Central memory CD4-positive, alpha-beta T cell (primary cell): ENCODE measurements around the gene KIAA0825.
"Not testable (repeated sequence)": the region's sequence is repeated elsewhere in the genome, so short reads cannot be mapped to it uniquely, and the experiment has no call there.

Source experiments
- DNase-seq: peaks from one replicate; pipeline ENCODE4 v3.0.0; 2022

KIAA0825 gene

DNA sequence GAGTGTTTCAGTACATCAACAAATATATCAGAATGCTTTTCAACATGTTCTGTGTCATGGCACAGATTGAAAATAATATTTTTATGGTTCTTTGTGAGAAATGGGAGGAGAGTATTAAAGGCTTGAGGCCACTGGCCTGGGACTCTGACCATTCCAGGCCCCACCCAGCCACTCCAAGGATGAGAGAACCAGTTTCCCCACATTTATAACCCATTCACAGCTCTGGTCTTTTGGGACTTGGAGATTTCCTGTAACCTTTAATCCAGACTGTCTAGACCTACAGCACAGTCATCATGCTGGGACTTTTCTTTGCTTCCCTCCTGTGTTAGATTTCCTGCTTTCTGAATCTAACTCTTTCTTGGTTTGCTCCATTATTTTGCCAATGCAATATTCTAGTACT lies 389.6 kb downstream of the KIAA0825 start:
- no peak for DNase-seq

DNA sequence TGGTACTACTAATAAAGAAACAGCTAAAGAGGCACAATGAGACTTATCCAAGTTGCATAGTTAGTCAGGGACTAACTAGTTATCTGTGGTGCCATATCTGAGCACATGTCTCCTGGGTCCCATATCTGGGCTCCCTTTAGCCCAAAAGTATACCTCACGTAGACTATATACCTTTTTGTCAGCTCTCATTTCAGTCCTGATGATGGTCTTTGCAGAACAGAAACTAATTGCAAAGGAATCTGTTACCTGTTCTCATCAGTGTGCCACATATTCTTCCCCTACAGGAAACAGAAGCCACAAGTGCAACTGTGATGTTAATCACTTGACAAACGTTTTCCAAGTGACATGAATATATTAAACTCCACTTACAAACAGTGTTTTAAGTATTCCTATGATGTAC lies 395.2 kb downstream of the KIAA0825 start:
- DNase-seq = no peak

DNA sequence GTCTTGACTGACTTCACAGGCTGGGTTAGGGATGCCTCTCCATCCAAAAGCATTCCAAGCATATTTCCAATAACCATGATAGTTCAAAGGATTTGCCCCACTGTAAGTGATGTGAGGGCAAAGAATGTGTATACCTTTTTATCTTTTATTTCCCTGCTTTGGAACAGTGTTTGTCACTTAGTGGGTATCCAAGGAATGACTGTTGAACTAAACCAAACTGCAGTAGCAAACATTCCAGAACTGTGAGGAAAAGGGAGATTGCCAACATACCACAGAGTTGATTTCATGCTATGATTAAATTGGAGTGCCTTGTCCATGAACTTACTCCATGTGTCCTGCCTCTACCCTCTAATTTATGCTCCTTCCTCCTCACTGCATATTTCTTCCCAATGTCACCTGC lies 400.0 kb downstream of the KIAA0825 start:
- no peak for DNase-seq

DNA sequence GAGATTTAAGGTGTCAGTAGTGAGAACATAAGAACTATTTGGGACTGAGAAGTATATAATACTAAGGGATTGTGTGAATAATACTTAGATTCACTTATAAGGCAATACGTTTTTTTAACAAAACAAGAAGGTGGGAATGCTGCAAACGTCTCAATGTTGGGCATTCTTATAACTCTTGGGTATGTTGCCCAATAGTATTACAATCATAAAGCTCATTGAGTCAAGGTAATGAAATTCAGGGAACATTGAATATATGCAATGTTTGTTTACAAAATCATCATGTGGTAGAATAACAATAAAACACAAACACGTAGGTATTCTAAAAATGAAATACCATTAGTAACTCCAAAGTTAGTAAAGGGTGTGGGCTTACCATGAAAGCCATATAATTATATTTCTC lies 400.7 kb downstream of the KIAA0825 start:
- no peak for DNase-seq

DNA sequence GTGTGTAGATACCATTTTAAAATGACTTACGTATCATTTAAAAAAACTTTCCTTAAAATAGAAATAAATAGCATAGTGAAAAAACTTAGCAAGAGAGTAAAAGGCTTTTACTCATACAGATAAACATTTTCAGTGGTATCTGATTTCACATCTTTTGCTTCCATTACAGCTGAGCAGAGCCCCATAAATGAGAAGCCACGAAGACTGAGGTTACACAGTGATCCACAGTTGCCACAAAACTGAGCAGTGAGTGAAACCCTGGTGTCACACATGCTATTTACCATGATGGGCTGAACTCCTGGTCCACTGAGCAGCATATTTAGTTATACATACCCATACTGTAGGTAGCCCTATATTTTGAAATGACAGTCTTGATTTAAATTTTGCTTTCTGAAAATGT lies 401.2 kb downstream of the KIAA0825 start:
- no peak for DNase-seq

DNA sequence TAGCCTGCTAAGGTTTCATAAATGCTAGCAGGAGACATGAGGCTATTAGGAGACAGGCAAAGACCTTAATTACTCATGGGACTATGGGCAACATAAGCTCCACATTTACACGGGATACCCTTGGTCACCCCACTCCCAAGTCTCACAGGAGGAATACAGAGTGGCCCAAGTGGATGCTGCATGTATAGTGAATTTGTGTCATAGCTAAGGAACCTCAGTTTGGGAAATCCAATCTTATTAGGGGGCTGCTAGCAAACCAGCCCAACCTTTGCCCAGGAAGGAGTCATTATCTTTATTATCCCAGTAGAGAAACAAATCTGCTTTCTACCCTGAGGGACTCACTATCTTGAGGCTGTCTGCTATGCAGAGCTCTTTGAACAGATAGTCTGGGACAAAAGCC lies 405.9 kb downstream of the KIAA0825 start:
- DNase-seq = no peak

DNA sequence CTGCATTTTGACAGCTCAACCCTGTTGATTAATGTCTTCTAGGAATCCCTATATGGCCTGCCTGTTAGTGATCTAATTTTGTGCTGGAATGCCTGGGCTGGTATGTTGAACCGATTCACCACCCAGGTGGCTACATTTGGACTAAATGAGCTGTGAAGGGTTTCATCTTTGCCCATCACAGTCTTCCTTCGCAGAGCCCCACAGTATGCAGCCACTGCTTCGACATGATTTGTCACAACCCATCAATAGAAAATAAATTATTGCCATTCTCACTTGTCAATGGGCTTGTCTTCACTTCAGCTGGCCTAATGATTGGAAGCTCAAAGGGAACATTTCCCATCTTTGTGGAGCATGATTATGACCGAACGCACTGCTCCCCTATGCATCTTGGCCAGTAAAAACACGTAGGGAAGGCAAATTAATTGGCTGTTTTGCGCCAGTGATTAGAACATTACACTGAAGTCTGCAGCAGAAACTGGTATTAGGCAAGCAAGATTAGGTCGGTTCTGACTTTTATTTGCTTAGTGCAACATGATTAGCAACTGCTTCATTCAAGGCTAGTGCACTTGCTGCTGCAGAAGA lies 408.5 kb downstream of the KIAA0825 start:
- no peak for DNase-seq

DNA sequence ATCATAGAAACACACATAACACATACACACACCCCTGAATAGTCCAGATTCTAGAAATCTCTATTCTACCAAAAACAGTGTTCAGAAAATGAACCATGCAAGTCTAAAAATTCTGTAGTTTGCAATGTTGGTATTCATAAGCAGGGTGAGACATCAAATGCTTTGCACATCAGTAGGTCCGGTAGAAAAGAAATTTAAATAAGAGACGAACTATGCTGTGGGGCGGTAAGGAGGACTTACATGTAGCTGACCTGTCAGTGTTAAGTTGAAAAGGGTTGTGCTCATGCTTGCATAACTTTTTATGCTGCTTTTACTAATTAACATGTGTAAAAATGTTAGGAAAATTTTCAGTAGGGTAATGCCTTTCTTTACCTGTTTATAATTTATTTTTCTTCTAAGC lies 409.1 kb downstream of the KIAA0825 start:
- no peak for DNase-seq

DNA sequence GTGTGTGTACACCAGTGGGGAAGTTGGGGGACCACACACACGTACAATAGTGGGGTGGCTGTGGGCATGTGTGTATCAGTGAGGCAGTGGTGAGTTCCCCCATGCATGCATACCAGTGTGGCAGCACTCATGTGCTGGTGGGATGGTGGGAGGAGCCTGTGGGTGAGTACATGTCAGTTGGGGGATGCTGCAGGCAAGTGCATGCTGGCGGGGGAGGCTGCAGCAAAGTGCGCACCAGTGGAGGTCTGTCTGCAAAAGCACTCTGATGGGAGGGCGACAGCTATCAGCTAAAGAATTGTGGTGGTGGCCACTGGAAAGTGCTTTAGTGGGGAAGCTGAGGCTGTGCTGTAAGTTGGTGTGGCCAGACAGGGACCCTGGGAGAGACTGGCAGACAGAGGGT lies 418.8 kb downstream of the KIAA0825 start:
- no peak for DNase-seq

DNA sequence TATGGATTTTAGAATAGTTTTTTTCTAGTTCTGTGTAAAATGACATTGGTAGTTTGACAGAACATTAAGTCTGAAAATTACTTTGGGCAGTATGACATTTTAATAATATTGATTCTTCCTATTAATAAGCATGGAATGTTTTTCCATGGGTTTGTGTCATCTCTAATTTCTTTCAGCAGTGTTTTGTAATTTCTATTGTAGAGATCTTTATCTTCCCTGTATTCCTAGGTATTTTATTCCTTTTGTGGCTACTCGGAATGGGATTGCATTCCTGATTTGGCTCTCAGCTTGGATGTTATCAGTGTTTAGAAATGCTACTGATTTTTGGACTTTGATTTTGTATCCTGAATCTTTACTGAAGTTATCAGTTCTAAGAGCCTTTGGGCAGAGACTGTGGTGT lies 420.4 kb downstream of the KIAA0825 start:
- DNase-seq = no peak

DNA sequence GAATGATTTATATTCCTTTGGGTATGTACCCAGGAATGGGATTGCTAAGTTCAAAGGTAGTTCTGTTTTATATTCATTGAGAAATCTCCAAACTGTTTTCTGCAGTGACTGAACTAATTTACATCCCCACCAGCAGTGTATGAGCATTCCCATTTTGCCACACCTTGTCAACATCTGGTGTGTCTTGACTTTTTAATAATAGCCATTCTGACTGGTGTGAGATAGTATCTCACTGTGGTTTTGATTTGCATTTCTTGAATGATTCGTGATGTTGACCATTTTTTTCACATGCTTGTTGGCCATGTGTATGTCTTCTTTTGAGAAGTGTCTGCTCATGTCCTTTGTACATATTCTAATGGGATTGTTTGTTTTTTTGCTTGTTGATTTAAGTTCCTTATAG lies 421.5 kb downstream of the KIAA0825 start:
- no peak for DNase-seq

DNA sequence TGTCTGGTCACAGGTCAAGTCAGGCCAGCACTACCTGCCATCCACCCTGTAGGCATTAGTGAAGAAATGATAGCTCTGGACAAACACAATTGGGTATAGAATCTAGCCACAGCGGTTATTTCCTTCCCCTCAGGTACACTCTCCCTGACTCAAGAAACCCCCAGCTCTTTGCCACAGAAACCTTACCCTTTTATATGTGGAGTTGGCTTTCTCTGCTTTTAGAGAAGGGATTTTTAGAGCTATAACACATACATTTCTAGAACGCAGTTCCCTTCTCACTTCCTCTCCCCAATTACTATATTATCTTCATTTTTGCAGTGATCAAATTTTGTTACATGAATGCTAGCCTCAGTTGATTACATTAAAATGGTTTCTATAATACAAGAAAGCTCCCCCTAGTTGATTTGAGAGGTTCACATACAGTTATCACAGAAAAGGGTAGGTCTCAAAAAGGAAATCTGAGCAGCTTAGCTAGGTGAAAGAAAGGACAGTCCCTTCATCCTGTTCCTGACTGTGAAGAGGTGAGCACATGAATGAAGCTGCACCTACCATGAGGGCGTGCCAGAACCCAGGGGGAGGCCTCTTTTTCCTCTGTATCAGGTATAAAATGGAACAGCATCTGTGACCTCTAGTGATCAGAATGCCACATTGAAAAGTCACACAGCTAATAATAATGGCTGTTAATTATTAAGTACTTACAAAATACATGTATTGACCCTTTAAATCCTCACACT lies 425.6 kb downstream of the KIAA0825 start:
- DNase-seq = no peak

DNA sequence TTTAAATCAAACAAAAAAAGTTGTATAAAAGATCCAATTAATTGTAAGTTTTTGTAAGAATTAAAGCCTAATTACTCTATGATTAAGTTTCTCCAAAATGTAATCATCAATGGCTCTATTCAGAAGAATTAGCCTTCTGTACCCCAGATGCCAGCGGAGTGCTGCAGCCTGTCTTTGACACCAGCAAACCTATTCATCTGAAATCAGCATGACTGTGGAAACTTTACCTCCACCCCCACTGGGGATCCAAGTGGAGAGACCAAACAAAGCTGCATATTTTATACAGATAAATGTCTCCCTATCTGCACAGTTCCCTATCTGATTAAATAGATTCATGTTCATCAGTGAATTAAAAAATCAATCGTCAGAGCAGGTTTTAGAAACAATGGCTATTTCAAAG lies 426.8 kb downstream of the KIAA0825 start:
- DNase-seq = no peak

DNA sequence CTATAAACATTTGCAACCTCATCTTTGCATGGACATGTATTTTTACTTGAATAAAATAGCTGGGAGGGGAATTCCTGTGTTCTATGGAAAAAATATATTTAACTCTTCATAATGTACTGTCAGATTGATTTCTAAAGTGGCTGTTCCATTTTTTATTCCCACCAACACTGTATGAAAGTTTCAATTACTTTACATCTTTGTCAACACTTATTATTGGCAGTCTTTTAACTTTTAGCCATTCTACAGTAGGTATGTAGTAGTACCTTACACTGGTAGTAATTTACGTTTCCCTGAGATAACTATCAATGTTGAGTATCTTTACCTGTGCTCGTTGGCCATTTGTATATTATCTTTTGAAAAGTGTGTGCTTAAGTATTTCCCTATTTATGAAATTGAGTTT lies 429.7 kb downstream of the KIAA0825 start:
- DNase-seq = no peak

DNA sequence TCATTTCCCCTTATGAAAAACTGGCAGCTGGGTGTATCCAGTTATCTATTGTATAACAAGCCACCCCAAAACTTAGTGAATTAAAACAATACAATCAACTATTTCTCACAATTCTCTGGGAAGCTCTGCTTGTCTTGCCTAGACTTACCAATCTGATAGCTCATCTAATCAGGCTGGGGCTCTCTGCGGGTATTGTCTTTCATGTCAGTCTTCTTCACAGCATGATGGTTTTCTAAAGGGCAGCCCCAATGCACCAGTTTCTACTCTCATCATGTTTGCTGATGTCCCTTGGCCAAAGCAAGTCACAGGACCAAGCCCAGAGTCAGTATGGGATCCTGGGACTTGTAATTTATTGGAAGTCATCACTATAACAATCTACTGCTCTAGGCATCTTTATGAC lies 433.5 kb downstream of the KIAA0825 start:
- no peak for DNase-seq

DNA sequence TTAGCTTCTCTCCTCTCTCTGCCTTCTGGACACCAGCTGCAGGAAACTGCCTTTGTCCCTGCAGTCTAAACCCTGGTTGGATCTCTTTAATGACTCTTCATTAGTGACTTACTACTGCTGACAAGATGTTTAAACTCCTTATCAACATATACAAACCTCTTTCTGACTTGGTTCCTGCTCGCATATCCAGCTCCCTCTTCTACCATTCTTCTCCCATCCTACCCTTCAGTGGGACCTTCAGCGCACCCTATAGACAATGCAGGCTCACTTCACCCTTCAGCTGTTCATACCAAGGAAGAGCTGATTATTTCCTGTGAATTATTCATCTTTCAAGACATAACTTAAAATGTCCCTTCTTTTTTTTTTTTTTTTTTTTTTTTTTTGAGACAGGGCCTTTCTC lies 436.5 kb downstream of the KIAA0825 start:
- DNase-seq = no peak

DNA sequence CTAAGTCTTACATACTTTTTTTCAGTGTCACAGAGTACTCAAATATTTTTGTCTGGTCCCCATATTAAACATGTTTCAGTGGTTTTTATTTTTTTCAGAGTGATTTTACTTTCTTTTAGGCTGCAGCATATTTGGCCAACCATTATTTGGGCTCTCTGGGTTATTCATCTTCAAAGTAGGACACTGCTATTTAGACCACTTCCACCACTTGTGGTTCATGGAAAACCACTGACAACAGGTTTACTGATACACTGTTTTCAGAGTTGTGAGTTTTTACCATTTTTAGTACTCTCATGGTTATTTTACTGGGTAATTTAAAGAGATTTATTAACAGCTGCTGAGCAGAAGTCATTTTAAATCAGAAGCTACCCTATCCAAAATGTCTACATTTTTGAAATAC lies 437.6 kb downstream of the KIAA0825 start:
- no peak for DNase-seq

DNA sequence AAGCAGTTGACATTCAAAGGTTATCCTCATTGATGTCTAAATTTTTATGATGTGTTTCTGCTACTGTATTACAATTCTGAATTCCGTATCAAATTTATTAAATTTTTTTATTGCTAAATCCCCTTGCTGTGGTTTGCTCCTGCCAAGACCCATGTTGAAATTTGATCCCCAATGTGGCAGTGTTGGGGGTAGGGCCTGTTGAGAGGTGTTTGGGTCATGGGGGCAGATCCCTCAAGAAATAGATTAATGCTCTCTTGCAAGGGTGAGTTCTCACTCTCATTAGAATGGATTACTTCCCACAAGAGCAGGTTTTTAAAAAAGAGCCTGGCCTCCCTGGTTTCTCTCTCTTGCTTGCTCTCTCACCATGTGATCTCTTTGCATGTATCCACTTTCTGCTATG lies 442.5 kb downstream of the KIAA0825 start:
- no peak for DNase-seq

DNA sequence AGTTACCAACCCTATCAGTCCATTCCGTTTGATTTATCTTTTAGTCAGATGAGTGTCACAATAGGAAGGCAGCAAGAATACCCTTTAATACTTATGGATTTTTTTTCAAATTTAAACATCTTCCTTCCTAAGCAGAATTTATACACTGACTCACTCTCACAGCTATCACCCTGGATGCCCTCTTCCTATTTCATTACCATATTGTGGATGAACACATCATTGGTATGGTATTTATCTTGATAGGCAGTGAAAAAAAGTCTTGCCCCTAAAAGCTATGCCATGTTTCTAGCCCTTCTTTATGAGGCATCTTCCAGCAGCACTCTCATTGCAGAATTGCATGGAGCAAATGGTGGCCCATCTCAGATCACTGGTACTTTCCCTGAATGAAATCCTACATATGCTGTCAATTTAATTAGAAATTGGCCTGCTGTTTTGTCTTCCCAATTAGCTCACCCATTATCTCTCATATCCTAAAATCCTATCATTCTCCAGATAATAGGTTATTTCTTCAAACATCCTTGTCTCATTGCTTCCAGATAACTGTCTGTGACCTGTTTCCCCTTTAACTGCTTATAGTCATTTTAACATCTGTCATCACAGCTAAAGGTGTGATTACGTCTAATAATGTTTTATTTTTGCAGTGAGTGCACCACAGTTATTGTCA lies 443.5 kb downstream of the KIAA0825 start:
- no peak for DNase-seq

DNA sequence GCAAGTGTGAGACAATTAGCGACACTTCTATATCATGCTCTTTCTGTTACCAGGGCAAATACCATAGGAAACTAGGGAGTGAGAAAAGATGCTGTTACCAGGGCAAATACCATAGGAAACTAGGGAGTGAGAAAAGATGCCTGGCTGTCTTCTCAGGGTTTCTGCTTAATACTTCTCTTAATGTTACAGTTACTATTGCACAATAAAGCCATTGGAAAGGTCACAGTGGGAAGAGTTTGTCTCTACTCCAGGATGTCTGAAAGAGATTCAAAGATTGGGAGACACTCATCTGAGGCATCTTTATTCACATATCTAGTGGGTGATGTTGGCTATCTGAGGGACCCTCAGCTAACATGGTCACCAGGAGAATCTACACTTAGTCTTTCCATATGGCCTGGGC lies 445.3 kb downstream of the KIAA0825 start:
- no peak for DNase-seq

DNA sequence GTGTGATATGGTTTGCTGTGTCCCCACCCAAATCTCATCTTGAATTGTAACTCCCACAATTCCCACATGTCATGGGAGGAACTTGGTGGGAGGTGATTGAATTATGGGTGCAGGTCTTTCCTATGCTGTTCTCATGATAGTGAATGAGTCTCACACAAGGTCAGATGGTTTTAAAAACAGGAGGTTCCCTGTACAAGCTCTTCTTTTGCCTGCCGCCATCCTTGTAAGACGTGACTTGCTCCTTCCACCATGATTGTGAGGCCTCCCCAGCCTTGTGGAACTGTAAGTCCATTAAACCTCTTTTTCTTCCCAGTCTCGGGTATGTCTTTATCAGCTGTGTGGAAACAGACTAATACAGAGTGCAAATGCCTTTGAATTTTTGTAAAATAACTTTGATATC lies 447.3 kb downstream of the KIAA0825 start:
- DNase-seq = not testable (repeated sequence)

DNA sequence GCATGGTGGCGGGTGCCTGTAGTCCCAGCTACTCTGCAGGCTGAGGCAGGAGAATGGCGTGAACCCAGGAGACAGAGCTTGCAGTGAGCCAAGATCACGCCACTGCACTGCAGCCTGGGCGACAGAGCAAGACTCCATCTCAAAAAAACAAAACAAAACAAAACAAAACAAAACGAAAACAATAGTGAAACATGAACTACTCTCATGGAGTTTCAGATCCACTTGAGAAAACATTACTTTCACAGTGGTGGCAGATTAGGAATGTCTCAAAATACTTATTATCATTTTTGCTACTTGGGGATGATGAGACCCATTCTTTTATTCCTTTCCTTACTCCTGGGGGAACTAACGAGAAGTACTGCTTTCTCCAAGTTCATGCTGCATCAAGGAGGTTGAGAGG lies 448.2 kb downstream of the KIAA0825 start:
- not testable (repeated sequence) for DNase-seq

DNA sequence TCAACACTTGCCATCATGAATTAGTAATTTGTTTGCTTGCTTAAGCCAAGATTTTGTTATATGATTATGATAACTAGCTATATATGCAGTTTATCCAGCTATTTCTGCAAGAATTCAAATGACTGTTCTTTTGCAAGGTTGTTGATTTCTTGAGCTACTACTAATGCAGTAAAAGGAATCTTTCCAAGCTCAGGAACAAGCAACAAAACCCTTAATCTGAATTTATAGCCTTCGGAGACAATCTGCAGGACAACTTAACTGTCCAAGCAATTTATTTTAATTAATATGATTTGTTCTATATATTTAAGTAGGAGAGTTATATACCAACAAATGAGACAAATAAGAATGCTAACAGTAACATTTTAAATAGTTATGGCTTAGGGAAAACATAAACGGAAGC lies 450.3 kb downstream of the KIAA0825 start:
- DNase-seq = no peak

DNA sequence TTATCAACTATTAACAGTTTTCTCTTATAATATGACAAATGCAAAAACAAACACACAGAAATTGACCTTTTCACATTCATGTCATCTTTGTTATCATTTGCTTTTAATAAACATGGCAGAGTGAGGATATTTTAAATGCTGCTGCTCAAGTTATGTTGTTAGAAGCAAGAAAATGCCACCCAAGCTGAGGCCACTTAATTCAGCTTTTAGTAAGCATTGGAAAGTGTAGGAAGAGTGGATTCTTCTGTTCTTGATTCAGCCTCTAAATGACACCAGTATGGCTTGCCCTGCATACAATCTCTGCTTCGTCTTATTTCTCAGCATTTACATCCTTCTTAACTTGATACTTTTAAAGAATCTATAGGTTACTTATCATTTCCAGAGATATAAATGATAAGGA lies 456.6 kb downstream of the KIAA0825 start:
- DNase-seq = no peak

DNA sequence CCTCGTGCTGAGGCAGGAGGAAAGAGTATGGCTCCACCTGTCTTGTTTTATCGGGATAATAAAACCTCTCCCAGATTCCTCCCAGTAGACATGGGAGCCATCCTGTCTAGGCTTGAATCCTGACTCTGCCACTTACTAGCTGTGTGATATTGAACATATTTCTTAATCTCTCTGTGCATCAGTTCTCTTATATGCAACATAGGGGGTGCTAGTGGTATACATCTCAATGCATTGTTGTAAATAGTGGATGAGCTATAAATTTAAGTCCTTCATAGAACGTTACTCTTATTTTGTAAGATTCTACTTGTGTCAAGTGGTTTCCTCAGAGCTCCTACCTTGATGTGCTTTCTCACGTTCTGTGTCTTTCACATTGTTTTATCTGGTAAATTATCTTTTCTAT lies 459.3 kb downstream of the KIAA0825 start:
- DNase-seq = no peak
